H9 (cell line): ENCODE data around the gene MXI1. TPM values are rescaled to one million over a fixed set of nuclear protein-coding genes. Genes with fewer than 3 reads are reported as not detected.

Source experiments
- DNase-seq: peaks from one replicate; pipeline ENCODE4 v3.0.0-alpha.2; 2017
- H2AFZ ChIP-seq: one replicate; pipeline ENCODE4 v1.6.1; 2013; ENCODE audit warnings: mild to moderate bottlenecking, low read length, control low read depth, moderate library complexity
- H2AK5ac ChIP-seq: 2 replicates; pipeline ENCODE4 v1.6.1; 2013; ENCODE audit warnings: low read length, control low read depth, mixed read lengths; ENCODE audit not compliant: insufficient read length
- H2BK120ac ChIP-seq: one replicate; pipeline ENCODE4 v1.6.1; 2013; ENCODE audit warnings: low read depth, mild to moderate bottlenecking, low read length, control low read depth, inconsistent platforms; ENCODE audit not compliant: poor library complexity, severe bottlenecking
- H2BK12ac ChIP-seq: 2 replicates; pipeline ENCODE4 v1.6.1; 2013; ENCODE audit warnings: low read length, control low read depth, mixed read lengths, low read depth; ENCODE audit not compliant: insufficient read length
- H2BK15ac ChIP-seq: 2 replicates; pipeline ENCODE4 v1.6.1; 2013; ENCODE audit warnings: low read depth, low read length, control low read depth
- H2BK20ac ChIP-seq: one replicate; pipeline ENCODE4 v1.6.1; 2013; ENCODE audit warnings: low read depth, mild to moderate bottlenecking, low read length, control low read depth, inconsistent platforms; ENCODE audit not compliant: poor library complexity, severe bottlenecking
- H2BK5ac ChIP-seq: 2 replicates; pipeline ENCODE4 v1.6.1; 2013; ENCODE audit warnings: low read length, control low read depth, mixed read lengths; ENCODE audit not compliant: insufficient read length
- H3K14ac ChIP-seq: 2 replicates; pipeline ENCODE4 v1.6.1; 2013; ENCODE audit warnings: low read length, control low read depth; ENCODE audit not compliant: insufficient read depth
- H3K18ac ChIP-seq: 2 replicates; pipeline ENCODE4 v1.6.1; 2013; ENCODE audit warnings: low read depth, mild to moderate bottlenecking, mixed read lengths, low read length, control low read depth; ENCODE audit not compliant: insufficient read length
- H3K23ac ChIP-seq: 2 replicates; pipeline ENCODE4 v1.6.1; 2013; ENCODE audit warnings: low read length, control low read depth, mixed read lengths, low read depth; ENCODE audit not compliant: insufficient read length
- H3K23me2 ChIP-seq: 2 replicates; pipeline ENCODE4 v1.6.1; 2013; ENCODE audit warnings: low read depth, mild to moderate bottlenecking, mixed read lengths, low read length, control low read depth; ENCODE audit not compliant: insufficient read length, poor library complexity, severe bottlenecking
- H3K27ac ChIP-seq: 2 replicates; pipeline ENCODE4 v1.5.1; 2013; ENCODE audit warnings: low read length, control low read depth, mixed read lengths, low read depth; ENCODE audit not compliant: insufficient read length
- H3K27me3 ChIP-seq: 2 replicates; pipeline ENCODE4 v1.6.1; 2013; ENCODE audit warnings: low read length, control low read depth, inconsistent platforms; ENCODE audit not compliant: insufficient read depth
- H3K4ac ChIP-seq: 2 replicates; pipeline ENCODE4 v1.6.1; 2013; ENCODE audit warnings: low read depth, mild to moderate bottlenecking, control low read depth, inconsistent platforms, low read length, moderate library complexity
- H3K4me1 ChIP-seq: 2 replicates; pipeline ENCODE4 v1.6.1; 2013; ENCODE audit warnings: low read length, control low read depth, inconsistent platforms; ENCODE audit not compliant: insufficient read depth
- H3K4me2 ChIP-seq: 2 replicates; pipeline ENCODE4 v1.6.1; 2013; ENCODE audit warnings: low read length, control low read depth, mixed read lengths; ENCODE audit not compliant: insufficient read length, insufficient read depth
- H3K56ac ChIP-seq: 2 replicates; pipeline ENCODE4 v1.6.1; 2013; ENCODE audit warnings: low read depth, mild to moderate bottlenecking, mixed read lengths, low read length, control low read depth; ENCODE audit not compliant: insufficient read length
- H3K79me1 ChIP-seq: 2 replicates; pipeline ENCODE4 v1.6.1; 2013; ENCODE audit warnings: low read depth, mild to moderate bottlenecking, moderate library complexity, low read length, control low read depth, inconsistent platforms; ENCODE audit not compliant: insufficient read depth, poor library complexity, severe bottlenecking
- H3K79me2 ChIP-seq: 2 replicates; pipeline ENCODE4 v1.6.1; 2013; ENCODE audit warnings: low read length, control low read depth, inconsistent platforms; ENCODE audit not compliant: insufficient read depth
- H3K9ac ChIP-seq: 2 replicates; pipeline ENCODE4 v1.6.1; 2013; ENCODE audit warnings: low read length, control low read depth, mixed read lengths; ENCODE audit not compliant: insufficient read length; ENCODE audit errors: extremely low read depth
- H3K9me3 ChIP-seq: one replicate; pipeline ENCODE4 v1.6.1; 2013; ENCODE audit warnings: low read depth, low read length, inconsistent platforms; ENCODE audit not compliant: control insufficient read depth
- H3T11ph ChIP-seq: one replicate; pipeline ENCODE4 v1.6.1; 2013; ENCODE audit warnings: mild to moderate bottlenecking, low read length, control low read depth, inconsistent platforms
- H4K20me1 ChIP-seq: one replicate; pipeline ENCODE4 v1.6.1; 2013; ENCODE audit not compliant: control insufficient read depth, insufficient read length, insufficient read depth
- H4K5ac ChIP-seq: 2 replicates; pipeline ENCODE4 v1.6.1; 2013; ENCODE audit warnings: low read depth, mild to moderate bottlenecking, mixed read lengths, low read length, control low read depth; ENCODE audit not compliant: insufficient read length
- H4K8ac ChIP-seq: replicated peaks from 2 replicates; pipeline ENCODE4 v1.6.1; 2013; ENCODE audit warnings: low read length, control low read depth, mixed read lengths, low read depth; ENCODE audit not compliant: insufficient read length
- H4K91ac ChIP-seq: 2 replicates; pipeline ENCODE4 v1.6.1; 2013; ENCODE audit warnings: low read depth, mild to moderate bottlenecking, moderate library complexity, mixed read lengths, low read length, control low read depth; ENCODE audit not compliant: insufficient read length
- H3K27ac Mint-ChIP-seq, 3 experiments: 2 replicates in 2 of 3; 3 replicates in 1 of 3; pipeline ENCODE4 v1.8.0; 2020 to 2021; ENCODE audit warnings: mixed read lengths in 3 of 3, mild to moderate bottlenecking in 1 of 3, moderate library complexity in 1 of 3
- H3K27me3 Mint-ChIP-seq: 2 replicates; pipeline ENCODE4 v1.8.0; 2021; ENCODE audit warnings: low read depth, mild to moderate bottlenecking, moderate library complexity, mixed read lengths
- H3K36me3 Mint-ChIP-seq, 3 experiments: 2 replicates in 2 of 3; 3 replicates in 1 of 3; pipeline ENCODE4 v1.8.0; 2020 to 2021; ENCODE audit warnings: low read depth in 3 of 3, mixed read lengths in 3 of 3; ENCODE audit not compliant: insufficient read depth in 1 of 3
- H3K4me1 Mint-ChIP-seq, 2 experiments: 2 replicates each; pipeline ENCODE4 v1.8.0; 2020; ENCODE audit warnings: mixed read lengths in 2 of 2
- H3K4me3 Mint-ChIP-seq, 2 experiments: 2 replicates in 1 of 2; 3 replicates in 1 of 2; pipeline ENCODE4 v1.8.0; 2020 to 2021; ENCODE audit warnings: mild to moderate bottlenecking in 2 of 2, mixed read lengths in 2 of 2, moderate library complexity in 1 of 2
- H3K9me3 Mint-ChIP-seq, 2 experiments: 2 replicates in 1 of 2; 3 replicates in 1 of 2; pipeline ENCODE4 v1.8.0; 2020; ENCODE audit warnings: mild to moderate bottlenecking in 2 of 2, mixed read lengths in 2 of 2, moderate library complexity in 1 of 2
- CTCF ChIP-seq: fragments of 200-600 bp; sonication (generic); conservative IDR thresholded peaks from 3 replicates; pipeline ENCODE4 v1.8.0; 2021; ENCODE audit warnings: antibody characterized with exemption, mild to moderate bottlenecking
- total RNA-seq: library from RNA; stranded (reverse); gene quantifications from 2 replicates; pipeline ENCODE4 v1.2.1, GENCODE V29; 2021

The MXI1 gene
- total RNA-seq, 1 experiment from 2014 or later = 5.6 TPM

- Histone ChIP-seq H3K23ac (no peak overlapping the region), H2BK15ac (no peak overlapping the region), H3K23me2 (no peaks in the 10 kb centered on the region), H4K91ac (no peak overlapping the region), H2AFZ (no peak overlapping the region), H3K9ac (no peak overlapping the region), H4K8ac (no peak overlapping the region), H3K79me1 (no peaks in the 10 kb centered on the region), H3K56ac (no peak overlapping the region), H3K4me2 (no peak overlapping the region), H3K9me3 (no peaks in the 10 kb centered on the region), H2AK5ac (no peak overlapping the region), H2BK20ac (no peak overlapping the region), H4K5ac (no peak overlapping the region), H2BK120ac (no peak overlapping the region), H2BK5ac (no peak overlapping the region), H3T11ph (no peak overlapping the region), H3K14ac (no peak overlapping the region), H3K4ac (no peak overlapping the region), H3K4me1 (no peaks in the 10 kb centered on the region), H3K27ac (no peak overlapping the region), H4K20me1 (no peaks in the 10 kb centered on the region), H3K79me2 (no peaks in the 10 kb centered on the region), H3K27me3 (no peaks in the 10 kb centered on the region), H3K18ac (no peak overlapping the region), H2BK12ac (no peak overlapping the region)
- Mint-ChIP-seq H3K36me3 (no peaks in the 10 kb centered on the region), H3K27me3 (no peaks in the 10 kb centered on the region; the same call in 1 of the 2 replicates), H3K9me3 (no peaks in the 10 kb centered on the region), H3K27ac (no peak overlapping the region), H3K4me3 (no peak overlapping the region), H3K4me1 (peaks cover 12 to 13% of the 10 kb centered on the region in 2 experiments)
- TF ChIP-seq CTCF = no peak
- DNase-seq = no peak
Measured at GRCh38 chr10:110274072-110274627, 66.7 kb downstream of the MXI1 start.
